Chondrocyte (in vitro differentiated cells): ENCODE data around the gene LMF1. TPM values are rescaled to one million over a fixed set of nuclear protein-coding genes. Genes with fewer than 3 reads are reported as not detected.

Experiments used
- DNase-seq: peaks from one replicate; pipeline ENCODE4 v3.0.0; 2021; ENCODE audit warnings: mixed read lengths, low spot score
- H3K27ac Mint-ChIP-seq: one replicate; pipeline ENCODE4 v1.8.0; 2021; ENCODE audit warnings: mild to moderate bottlenecking, moderate library complexity, mixed read lengths; ENCODE audit not compliant: unreplicated experiment
- H3K27me3 Mint-ChIP-seq: 2 replicates; pipeline ENCODE4 v1.8.0; 2021; ENCODE audit warnings: low read depth, mixed read lengths
- H3K36me3 Mint-ChIP-seq: 2 replicates; pipeline ENCODE4 v1.8.0; 2021; ENCODE audit warnings: low read depth, mixed read lengths
- H3K4me1 Mint-ChIP-seq: 2 replicates; pipeline ENCODE4 v1.8.0; 2021; ENCODE audit warnings: low read depth, mild to moderate bottlenecking, mixed read lengths
- H3K4me3 Mint-ChIP-seq: one replicate; pipeline ENCODE4 v1.8.0; 2021; ENCODE audit warnings: mild to moderate bottlenecking, moderate library complexity, mixed read lengths; ENCODE audit not compliant: unreplicated experiment
- H3K9me3 Mint-ChIP-seq: 2 replicates; pipeline ENCODE4 v1.8.0; 2021; ENCODE audit warnings: low read depth, mixed read lengths
- total RNA-seq: library from RNA; stranded (reverse); gene quantifications from 3 replicates; pipeline ENCODE4 v1.2.1, GENCODE V29; 2021
- TF ChIP-seq, protein P1 (sequence below): fragments of 200-600 bp; sonication (generic); IDR thresholded peaks from 2 replicates; pipeline ENCODE4 v1.5.0; 2021; ENCODE audit warnings: antibody characterized with exemption, mild to moderate bottlenecking, moderate library complexity

The LMF1 gene
- total RNA-seq, 1 donor from 2014 or later = 21.6 TPM

DNA sequence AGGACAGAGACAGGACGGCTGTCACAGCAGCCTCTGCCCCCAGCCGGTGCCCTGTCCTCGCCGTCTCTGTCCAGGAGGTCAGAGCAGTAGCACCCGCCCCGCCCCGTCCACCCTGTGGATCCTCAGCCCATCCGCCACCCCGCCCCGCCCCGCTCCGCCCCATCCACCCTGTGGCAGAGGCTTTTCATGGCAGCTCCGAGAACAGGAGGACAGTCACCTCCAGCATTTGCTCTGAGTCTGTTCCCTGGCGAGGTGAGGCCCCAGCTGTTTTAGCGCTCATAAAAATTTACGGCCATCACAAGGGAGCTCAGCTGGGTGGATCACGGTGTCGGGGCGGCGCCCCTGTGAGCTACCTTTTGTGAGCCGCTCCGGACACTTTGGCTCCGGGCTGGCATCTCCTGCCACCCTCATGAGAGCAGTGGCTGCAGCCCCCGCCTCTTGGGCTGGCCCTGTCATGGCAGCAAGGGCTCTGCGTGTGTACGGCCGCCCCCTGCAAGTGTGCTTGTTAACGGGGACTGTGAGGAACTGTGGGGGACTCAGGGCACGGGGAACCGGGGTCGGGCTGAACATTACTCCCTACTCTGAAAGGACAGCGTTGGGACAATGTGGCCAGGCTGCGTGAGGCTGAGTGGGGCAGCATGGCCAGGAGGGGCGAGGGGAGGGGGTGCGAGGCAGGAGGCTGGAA lies 138.0 kb downstream of the LMF1 start:
- peaks cover 6% of the 10 kb centered on the region for H3K36me3 Mint-ChIP-seq
- H3K27me3 Mint-ChIP-seq = peaks cover 11% of the 10 kb centered on the region
- TF ChIP-seq, protein P1, sequence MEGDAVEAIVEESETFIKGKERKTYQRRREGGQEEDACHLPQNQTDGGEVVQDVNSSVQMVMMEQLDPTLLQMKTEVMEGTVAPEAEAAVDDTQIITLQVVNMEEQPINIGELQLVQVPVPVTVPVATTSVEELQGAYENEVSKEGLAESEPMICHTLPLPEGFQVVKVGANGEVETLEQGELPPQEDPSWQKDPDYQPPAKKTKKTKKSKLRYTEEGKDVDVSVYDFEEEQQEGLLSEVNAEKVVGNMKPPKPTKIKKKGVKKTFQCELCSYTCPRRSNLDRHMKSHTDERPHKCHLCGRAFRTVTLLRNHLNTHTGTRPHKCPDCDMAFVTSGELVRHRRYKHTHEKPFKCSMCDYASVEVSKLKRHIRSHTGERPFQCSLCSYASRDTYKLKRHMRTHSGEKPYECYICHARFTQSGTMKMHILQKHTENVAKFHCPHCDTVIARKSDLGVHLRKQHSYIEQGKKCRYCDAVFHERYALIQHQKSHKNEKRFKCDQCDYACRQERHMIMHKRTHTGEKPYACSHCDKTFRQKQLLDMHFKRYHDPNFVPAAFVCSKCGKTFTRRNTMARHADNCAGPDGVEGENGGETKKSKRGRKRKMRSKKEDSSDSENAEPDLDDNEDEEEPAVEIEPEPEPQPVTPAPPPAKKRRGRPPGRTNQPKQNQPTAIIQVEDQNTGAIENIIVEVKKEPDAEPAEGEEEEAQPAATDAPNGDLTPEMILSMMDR = no peak
- no peak overlapping the region for H3K27ac Mint-ChIP-seq
- no peak for DNase-seq
- no peaks in the 10 kb centered on the region for H3K4me1 Mint-ChIP-seq
- H3K9me3 Mint-ChIP-seq = peaks cover 24% of the 10 kb centered on the region
- H3K4me3 Mint-ChIP-seq = no peak overlapping the region

- TF ChIP-seq, protein P1 = no peak
- Mint-ChIP-seq H3K27me3 (peaks cover 11% of the 10 kb centered on the region), H3K27ac (no peak overlapping the region), H3K4me3 (no peak overlapping the region), H3K4me1 (no peaks in the 10 kb centered on the region), H3K9me3 (peaks cover 20% of the 10 kb centered on the region), H3K36me3 (peaks cover 6% of the 10 kb centered on the region)
- no peak for DNase-seq
Observed at GRCh38 chr16:831571-832413, 139.0 kb downstream of the LMF1 start.

GRCh38 chr16:830871-831570 lies 139.8 kb downstream of the LMF1 start:
- H3K27me3 Mint-ChIP-seq = peaks cover 12% of the 10 kb centered on the region
- TF ChIP-seq, protein P1 = no peak
- DNase-seq = no peak
- H3K9me3 Mint-ChIP-seq = peaks cover 13% of the 10 kb centered on the region
- no peaks in the 10 kb centered on the region for H3K4me1 Mint-ChIP-seq
- H3K27ac Mint-ChIP-seq = no peak overlapping the region
- peaks cover 1% of the 10 kb centered on the region for H3K36me3 Mint-ChIP-seq
- H3K4me3 Mint-ChIP-seq = no peak overlapping the region

DNA sequence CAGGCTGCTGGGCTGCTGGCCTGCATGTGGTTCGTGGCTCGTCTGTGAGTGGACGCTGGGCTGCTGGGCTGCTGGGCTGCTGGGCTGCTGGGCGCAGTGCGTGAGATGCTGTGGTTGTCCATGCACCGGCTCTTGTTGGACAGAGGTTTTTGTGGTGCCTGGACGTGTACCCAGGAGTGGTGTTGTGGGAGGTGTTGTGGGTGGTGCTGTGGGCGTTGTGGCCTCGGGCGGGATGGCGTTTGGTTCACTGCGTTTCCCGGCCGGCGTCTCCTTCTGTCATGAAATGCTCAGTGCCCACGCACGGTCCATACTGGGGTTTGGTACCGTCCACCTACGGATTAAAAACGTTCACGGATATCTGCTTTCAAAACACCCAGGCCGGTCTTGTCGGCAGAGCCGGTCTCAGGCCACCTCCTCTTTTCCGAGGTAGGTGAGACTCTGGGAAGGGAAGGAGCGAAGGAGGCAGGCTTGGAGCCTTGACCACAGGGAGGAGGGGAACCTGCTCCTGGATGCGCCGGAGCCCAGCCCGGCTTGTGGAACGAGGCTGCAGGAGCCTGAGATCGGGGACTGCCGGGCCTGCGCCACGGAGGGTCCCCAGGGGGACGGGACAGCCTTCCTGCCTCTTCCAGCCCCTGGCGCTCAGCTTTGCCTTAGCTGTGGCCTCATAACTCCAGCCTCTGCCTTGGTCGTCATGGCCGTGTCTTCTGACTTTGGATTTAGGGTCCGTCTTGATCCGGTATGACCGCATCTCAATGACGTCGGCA lies 140.5 kb downstream of the LMF1 start:
- DNase-seq = no peak
- Mint-ChIP-seq H3K4me3 (no peak overlapping the region), H3K27ac (no peak overlapping the region), H3K4me1 (no peaks in the 10 kb centered on the region), H3K27me3 (peaks cover 18% of the 10 kb centered on the region), H3K36me3 (peaks cover 1% of the 10 kb centered on the region), H3K9me3 (peaks cover 8% of the 10 kb centered on the region)
- TF ChIP-seq, protein P1 = no peak
